GM12801 (cell line): ENCODE results near the gene PITX1.

Source experiments
- TF ChIP-seq, protein P1 (sequence below): IDR thresholded peaks from one replicate; pipeline ENCODE4 v1.5.1; 2011; ENCODE audit warnings: control low read depth; ENCODE audit not compliant: insufficient read length; ENCODE audit errors: extremely low read depth

Gene PITX1

DNA sequence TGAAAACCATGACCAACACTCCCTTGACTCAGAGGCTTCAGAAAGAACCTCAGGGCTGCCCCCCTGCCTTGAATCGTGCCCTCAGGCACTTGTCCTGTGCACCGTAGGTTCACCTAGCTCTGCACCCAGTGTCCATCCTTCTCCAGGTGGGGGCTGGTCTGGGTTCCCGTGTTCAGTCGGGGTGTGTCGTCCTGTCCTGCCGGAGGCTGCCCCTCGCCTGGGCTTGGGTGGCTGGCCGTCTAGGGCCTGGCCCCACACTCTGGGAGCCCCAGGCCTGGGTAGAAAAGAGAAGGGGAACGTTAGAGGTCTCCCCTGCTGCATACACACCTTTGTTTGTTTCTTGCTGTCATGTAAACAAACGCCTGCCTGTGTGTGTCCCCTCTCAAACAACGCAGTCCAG is 37.0 kb downstream of the PITX1 start:
- TF ChIP-seq, protein P1, sequence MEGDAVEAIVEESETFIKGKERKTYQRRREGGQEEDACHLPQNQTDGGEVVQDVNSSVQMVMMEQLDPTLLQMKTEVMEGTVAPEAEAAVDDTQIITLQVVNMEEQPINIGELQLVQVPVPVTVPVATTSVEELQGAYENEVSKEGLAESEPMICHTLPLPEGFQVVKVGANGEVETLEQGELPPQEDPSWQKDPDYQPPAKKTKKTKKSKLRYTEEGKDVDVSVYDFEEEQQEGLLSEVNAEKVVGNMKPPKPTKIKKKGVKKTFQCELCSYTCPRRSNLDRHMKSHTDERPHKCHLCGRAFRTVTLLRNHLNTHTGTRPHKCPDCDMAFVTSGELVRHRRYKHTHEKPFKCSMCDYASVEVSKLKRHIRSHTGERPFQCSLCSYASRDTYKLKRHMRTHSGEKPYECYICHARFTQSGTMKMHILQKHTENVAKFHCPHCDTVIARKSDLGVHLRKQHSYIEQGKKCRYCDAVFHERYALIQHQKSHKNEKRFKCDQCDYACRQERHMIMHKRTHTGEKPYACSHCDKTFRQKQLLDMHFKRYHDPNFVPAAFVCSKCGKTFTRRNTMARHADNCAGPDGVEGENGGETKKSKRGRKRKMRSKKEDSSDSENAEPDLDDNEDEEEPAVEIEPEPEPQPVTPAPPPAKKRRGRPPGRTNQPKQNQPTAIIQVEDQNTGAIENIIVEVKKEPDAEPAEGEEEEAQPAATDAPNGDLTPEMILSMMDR, result no peak

DNA sequence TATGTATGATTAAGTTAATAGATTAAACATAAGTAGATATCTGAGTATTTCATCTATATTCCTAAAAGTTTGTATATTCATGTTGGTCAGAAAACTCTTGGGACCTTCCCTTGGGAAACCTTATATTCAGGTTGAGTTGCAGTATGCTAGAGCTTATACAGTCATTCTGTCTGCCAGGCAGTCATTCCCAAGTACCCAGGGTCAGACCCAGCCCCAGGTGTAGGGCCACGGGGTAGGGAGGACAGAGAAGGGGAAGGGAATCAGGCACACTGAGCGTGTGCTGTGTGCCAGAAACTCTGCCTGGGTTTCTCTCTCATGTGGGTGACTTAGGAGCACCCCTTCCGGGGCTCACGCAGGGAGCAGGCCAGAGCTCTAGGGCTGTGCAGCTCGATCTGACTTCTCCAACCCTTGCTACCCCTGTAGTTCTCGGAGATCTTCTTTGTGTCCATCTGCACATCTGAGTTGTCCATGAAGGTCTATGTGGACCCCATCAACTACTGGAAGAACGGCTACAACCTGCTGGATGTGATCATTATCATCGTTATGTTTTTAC is 38.1 kb downstream of the PITX1 start:
- TF ChIP-seq, protein P1, result no peak

DNA sequence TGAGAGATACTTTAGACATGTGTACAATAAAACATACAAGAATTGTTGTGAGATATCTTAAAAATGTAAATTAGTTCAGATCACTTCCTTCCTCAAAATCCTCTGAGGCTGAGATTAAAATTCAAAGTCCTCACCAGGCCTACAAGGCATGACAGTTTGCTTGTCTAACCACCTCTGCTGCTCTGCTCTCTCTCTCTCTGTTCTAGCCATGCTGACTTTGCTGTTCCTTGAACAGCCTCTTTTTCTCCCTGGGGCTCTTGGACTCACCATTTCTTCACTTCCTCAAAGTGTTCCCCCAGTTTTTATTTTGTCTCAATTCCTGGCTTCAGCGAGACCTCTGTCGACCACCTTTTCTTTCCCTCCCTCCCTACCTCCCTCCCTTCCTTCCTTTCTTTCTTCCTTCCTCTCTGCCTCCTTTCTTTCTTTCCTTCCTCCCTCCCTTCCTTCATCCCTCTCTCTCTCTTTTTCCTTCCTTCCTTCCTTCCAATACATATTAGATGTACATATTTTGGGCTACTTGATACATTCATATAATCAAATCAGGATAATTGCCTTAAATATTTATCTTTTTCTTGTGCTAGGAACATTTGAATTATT is 39.4 kb downstream of the PITX1 start:
- TF ChIP-seq, protein P1, result no peak

DNA sequence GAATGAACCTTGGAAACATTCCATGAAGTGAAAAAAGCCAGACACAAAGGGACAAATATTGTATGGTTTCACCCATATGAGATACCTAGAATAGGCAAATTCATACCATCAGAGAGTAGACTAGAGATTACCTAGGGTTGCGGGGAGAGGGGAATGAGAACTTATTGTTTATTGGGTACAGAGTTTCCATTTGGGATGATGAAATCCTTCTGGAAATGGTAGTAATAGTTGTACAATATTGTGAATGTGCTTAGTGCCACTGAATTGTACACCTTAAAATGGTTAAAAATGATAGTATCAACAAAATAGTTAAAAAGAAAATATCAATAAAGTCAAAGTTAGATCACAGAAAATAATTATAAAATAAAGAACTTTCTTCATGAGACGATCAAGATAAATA is 40.9 kb downstream of the PITX1 start:
- TF ChIP-seq, protein P1, result no peak

DNA sequence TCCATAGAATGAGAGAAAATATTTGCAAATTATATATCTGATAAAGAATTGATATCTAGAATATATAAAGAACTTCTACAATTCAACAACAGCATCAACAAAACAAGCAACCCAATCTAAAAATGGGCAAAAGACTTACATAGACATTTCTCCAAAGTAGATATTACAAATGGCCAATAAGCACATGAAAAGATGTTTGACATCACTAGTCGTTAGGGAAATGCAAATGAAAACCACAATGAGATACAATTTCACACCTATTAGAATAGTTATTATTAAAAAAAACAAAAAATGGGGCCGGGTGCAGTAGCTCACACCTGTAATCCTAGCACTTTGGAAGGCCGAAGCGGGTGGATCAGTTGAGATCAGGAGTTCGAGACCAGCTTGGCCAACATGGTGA is 41.9 kb downstream of the PITX1 start:
- TF ChIP-seq, protein P1, result no peak

DNA sequence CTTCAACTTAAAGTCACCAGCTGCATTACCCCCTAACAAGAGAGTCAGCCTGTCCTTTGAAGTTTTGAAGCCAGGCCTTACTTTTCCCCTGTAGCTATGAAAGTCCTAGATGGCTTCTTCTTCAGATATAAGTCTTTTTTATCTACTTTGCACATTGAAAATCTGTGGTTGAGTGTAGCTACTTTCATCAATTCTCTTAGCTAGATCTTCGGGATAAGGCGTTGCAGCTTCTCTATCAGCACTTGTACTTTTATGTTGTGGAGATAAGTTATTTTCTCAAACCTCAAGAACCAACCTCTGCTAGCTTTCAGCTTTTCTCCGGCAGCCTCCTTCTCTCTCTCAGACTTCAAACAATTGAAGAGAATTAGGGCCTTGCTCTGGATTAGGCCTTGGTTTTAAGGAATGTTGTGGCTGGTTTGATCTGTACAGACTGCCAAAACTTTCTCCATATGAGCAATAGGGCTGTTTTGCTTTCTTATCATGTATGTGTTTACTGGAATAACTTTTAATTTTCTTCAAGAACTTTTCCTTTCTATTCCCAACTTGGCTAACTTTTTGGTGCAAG is 44.7 kb downstream of the PITX1 start:
- TF ChIP-seq, protein P1, result no peak

DNA sequence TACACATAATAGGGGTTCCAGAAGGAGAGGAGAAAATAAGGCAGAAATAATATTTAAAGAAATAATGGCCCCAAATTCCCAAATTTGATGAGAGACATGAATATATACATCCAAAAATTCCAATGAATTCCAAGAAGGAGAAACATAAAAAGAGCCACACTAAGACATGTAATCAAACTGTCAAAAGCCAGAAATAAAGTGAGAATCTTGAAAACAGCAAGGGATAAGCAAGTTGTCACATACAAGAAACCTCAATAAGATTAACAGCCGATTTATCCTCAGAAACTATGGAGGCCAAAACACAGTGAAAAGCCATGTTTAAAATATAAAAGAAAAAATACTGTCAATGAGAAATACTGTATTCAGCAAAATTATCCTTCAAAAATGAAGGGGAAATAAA is 51.8 kb downstream of the PITX1 start:
- TF ChIP-seq, protein P1, result no peak
